Peyer's patch (tissue), 4 donors: ENCODE results near the gene RING1.

Experiments
- POLR2A ChIP-seq, 2 donors: fragments of 450-650 bp; IDR thresholded peaks; one replicate each; pipeline ENCODE4 v1.5.1; 2017; ENCODE audit warnings: antibody characterized with exemption in 2 of 2, mild to moderate bottlenecking in 2 of 2, moderate library complexity in 2 of 2
- TF ChIP-seq, protein P1 (sequence below), 6 experiments: fragments of 450-650 bp in 4 of 6; fragments of 200-600 bp in 2 of 6; sonication (generic) in 1 of 6; IDR thresholded peaks; one replicate each; pipeline ENCODE4 v1.5.1; 2017 to 2019; ENCODE audit warnings: antibody characterized with exemption in 6 of 6, mild to moderate bottlenecking in 3 of 6, moderate library complexity in 1 of 6

DNA sequence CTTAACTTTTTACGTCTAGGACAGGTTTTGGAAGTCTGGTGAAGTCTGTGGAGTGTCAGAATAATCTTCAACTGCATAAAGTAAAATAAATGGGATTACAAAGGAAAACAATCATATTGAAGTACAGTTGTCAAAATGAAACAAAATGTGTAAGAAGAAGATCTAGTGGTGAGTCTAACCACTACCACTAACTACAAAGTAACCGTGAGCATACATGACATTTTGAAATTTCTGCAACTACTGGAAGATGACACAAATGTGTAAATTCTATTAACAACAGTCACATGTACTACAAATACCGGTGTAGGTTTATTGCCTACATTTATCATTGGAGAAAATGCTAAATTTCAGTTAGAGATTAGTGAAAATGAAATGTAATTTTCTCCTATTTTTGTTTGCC, 33.7 kb downstream of the RING1 start:
- TF ChIP-seq, protein P1, sequence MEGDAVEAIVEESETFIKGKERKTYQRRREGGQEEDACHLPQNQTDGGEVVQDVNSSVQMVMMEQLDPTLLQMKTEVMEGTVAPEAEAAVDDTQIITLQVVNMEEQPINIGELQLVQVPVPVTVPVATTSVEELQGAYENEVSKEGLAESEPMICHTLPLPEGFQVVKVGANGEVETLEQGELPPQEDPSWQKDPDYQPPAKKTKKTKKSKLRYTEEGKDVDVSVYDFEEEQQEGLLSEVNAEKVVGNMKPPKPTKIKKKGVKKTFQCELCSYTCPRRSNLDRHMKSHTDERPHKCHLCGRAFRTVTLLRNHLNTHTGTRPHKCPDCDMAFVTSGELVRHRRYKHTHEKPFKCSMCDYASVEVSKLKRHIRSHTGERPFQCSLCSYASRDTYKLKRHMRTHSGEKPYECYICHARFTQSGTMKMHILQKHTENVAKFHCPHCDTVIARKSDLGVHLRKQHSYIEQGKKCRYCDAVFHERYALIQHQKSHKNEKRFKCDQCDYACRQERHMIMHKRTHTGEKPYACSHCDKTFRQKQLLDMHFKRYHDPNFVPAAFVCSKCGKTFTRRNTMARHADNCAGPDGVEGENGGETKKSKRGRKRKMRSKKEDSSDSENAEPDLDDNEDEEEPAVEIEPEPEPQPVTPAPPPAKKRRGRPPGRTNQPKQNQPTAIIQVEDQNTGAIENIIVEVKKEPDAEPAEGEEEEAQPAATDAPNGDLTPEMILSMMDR (IDR thresholded peaks at IDR 0.05), result no peak
- TF ChIP-seq POLR2A (IDR thresholded peaks at IDR 0.05), result no peak
